ENCODE data around the gene TSPAN13. TPM values are rescaled to one million over a fixed set of nuclear protein-coding genes. Genes with fewer than 3 reads are reported as not detected.

The TSPAN13 gene
- 44.4 and 91.1 TPM in 2 replicates for total RNA-seq

GRCh38 chr7:16753102-16753931 lies at the start of gene TSPAN13:
TSS of gene TSPAN13 (plus strand) at chr7:16753755. CDS start at chr7:16753968, 213 bp downstream.

DNA sequence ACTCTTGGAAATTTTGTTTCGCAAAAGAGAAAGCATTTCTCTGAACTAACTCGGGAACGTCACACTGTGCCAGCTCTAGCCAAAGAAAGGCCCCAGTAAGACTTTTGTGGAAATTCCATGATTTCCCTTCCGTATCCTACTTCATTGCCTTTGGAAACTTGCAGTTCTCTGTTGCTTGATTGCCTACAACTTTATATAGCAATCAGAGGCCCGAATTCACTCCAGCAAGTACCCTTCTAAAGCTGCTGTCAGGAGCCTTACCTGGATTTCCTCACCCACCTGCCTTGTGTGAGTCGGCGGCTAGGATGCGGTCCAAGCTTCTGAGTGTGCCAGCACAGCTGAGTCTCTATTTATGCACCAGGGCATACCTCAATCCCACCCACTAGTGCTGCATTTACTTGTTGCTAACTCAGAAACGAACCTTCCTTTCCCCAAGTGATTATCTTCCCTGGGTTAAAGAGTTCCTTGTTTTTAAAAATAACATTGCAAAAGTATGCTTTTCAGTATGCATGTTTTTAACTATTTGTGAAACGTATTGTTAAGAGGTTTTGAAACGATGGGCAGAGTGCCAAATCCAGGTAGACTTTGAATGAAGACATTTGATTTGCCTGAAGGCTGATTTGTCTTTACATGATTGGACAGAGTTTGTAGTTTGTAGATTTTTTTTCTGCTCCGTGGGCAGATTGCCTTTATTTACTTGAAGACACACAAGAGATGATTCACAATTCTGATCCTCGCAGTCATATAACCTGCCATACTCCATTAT lies 51.3 kb downstream of the TSPAN13 start, which contains the start of gene AGR2:
Gene AGR2, minus strand, starts transcription at position 326 of the 766 bp plus-strand sequence. CDS start 3,203 bp downstream, outside the sequence.

Other genes starting within 250 kb of the TSPAN13 start
- not detected in 2 replicates for gene LRRC72, start 226.9 kb upstream of the TSPAN13 start, total RNA-seq
- 20.2 and 25.9 TPM in 2 replicates for gene ANKMY2, start 108.0 kb upstream of the TSPAN13 start, total RNA-seq
- gene BZW2, start 107.6 kb upstream of the TSPAN13 start, total RNA-seq, result 127 and 162 TPM in 2 replicates
- 870 and 914 TPM in 2 replicates for gene AGR2, start 51.2 kb downstream of the TSPAN13 start, total RNA-seq
- 2.7 and 8.0 TPM in 2 replicates for gene AGR3, start 128.2 kb downstream of the TSPAN13 start, total RNA-seq

Data from placental epithelial cell (primary cell).